Stimulated activated CD8-positive, alpha-beta memory T cell treated with anti-CD3 and anti-CD28 coated beads, Interleukin-2, amount 100 ng/mL, for 1 hour (primary cell): ENCODE results near the gene ZC3H10.
A peak's percentile ranks its signal among the peaks of the same experiment; 100 is the strongest.
"Not testable (repeated sequence)": the region's sequence is repeated elsewhere in the genome, so short reads cannot be mapped to it uniquely, and the experiment has no call there.

Experiments
- DNase-seq, 2 donors: peaks; one replicate each; pipeline ENCODE4 v3.0.0-alpha.2; 2020; ENCODE audit warnings: low read depth in 2 of 2

The ZC3H10 gene, protein sequence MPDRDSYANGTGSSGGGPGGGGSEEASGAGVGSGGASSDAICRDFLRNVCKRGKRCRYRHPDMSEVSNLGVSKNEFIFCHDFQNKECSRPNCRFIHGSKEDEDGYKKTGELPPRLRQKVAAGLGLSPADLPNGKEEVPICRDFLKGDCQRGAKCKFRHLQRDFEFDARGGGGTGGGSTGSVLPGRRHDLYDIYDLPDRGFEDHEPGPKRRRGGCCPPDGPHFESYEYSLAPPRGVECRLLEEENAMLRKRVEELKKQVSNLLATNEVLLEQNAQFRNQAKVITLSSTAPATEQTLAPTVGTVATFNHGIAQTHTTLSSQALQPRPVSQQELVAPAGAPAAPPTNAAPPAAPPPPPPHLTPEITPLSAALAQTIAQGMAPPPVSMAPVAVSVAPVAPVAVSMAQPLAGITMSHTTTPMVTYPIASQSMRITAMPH

DNA sequence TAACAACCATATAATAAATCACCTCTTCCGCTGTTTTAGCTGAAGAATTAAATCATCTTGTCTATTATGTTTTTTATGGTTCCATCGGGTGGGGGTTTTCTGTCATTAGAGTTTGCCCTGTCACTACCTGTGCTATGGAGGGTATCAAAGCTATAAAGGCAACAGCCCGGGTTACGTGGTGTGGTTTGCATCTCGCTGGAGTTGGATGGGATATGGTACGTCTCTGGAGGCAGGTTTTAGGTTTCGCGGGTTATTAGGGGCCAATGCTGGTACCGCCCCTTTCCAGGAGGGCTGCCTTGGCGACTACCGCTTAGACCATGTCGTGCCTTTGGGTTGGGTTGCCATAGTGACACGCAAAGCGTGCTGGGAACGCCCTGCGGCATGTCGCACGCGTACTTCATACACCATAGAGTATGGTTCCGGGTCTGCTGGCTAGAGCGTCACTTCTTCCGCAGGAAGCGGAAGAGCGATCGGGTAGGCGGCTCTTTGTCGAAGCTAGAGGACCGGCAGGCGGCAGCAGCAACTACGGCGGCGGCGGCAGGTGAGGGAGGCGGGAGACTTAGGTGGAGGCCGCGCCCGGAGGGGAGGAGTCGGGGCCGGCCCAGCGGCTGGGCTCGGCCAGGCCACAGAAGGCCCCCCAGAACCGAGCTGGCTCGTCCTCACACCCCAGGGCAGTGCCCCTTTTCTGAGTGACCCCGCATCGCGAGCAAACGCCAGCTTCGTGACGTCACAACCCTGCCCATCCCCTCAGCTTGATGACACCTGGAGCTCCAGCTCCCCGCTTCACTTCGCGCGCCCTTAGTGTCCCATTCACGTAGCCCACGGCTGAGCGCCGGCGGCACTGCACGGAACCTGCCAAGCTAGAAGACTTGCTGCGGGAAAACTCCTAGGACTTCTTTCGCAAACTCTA, at the start of gene ZC3H10:
ZC3H10 (plus strand) TSS at position 489 of the 910 bp plus-strand sequence. CDS start 2,297 bp downstream, outside the sequence.
- peak; percentile 94 to 96 for DNase-seq

GRCh38 chr12:56071648-56072047, 46.4 kb upstream of the ZC3H10 start:
- no peak for DNase-seq

DNA sequence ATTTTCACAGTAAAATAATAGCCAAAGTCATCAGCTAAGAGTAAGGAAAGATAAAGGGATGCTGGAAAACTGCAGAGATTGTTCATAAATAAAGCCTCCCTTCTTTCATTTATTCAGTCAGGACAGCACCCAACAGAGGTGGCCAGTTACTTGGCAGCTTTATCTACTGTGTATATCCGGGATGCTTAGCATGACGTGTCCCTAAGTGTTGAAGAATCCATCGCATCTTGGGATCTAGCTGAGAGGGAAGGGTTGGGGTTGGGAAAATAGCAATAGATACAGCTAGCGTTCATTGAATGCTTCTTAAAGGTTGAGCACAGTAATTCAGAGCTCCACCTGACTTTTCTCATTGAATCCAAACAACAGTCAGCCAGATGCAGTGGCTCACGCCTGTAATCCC, 43.7 kb upstream of the ZC3H10 start:
- DNase-seq, result no peak

DNA sequence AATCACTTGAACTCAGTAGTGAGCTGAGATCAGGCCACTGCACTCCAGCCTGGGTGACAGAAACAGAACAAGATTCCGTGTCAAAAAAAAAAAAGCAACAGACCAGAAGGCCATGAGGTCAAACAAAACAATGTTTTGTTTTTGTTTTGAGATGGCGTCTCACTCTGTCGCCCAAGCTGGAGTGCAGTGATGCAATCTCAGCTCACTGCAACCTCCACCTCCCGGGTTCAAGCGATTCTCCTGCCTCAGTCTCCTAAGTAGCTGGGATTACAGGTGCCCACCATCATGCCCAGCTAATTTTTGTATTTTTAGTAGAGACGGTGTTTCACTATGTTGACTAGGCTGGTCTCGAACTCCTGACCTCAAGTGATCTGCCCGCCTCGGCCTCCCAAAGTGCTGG, 40.1 kb upstream of the ZC3H10 start:
- DNase-seq, result not testable (repeated sequence)

- DNase-seq, result no peak
Measured at GRCh38 chr12:56078427-56078826, 39.6 kb upstream of the ZC3H10 start.

GRCh38 chr12:56078931-56079722, 38.9 kb upstream of the ZC3H10 start:
- DNase-seq, result peak in 1 of 2 donors; percentile 8

- peak; percentile 45 for DNase-seq
Measured at GRCh38 chr12:56079723-56080555, 38.1 kb upstream of the ZC3H10 start, which contains the start of gene ERBB3. Gene ERBB3 (plus strand): TSS chr12:56080165. CDS start chr12:56080301, 136 bp downstream.

DNA sequence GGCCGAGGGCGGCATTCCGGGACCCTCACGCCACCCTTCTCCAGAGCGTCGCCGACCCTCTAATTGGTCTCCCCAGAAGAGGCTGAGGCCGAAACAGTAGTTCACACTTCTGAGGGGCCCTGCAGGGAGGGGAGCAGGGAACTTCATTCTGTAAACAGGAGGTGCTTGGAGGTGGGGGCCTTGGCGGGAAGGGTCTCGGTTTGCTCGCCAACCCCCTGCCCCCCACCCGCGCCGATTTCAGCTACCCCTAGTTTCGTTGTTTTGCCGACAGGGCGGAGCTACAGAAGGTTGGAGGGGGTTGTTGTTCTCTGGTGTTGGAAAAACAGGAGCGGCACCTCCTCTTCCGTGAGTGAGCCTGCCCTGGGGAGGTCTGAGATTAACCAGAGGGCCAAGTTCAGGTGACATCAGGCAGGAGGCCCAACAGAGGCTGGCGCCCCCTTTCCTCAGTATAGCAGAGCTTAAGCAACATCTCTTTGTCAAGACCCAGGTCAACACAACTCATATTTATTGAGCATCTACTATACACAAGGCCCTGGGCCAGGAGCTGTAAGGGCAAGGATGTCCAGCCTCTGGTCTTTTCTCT, 37.4 kb upstream of the ZC3H10 start:
- DNase-seq, result no peak

DNA sequence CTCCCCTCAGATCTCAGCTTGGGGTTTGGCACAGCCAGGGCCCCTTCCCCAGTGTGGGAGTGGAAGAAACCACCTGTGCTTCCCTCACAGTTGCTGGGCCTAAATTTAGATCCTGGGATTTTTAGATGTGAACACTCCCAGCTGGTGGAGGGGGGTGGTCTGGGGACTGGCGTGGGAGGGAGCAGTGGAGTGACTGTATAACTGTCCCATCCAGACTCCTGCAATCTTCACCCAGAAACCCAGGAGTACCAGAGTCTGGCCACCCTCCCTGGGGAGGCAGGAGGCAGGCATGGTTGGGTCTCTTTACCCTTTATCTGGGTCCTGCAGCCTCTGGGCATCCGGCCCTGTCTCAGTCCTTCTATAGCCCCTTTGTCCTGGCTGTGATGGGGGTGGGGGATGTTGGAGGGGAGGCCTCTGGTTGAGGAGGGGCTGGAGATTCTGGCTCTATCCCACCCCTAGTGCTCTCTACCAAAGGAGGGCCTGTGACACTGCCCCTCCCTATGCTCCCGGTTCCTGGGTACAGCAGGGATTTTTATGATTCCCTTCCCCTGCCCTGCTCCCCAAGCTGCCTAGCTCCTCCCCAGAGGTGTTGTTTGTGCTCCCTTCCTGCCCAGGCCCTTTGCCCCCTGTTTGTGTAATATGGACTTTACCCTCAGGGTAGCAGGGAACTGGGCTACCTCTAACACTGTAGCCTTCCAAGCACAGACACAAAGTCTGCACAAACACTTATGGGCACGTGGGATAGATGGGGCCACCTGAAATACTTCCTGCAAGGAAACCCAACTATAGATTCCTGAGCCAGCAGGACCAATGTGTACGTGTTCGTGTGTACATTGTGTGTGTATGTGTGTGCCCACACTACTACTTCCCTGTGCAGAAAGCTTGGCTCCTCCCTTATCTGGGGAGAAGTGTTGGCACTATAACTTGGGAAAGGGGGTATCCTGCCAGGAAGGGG, 36.4 kb upstream of the ZC3H10 start:
- DNase-seq, result no peak

GRCh38 chr12:56082382-56082781, 35.7 kb upstream of the ZC3H10 start:
- no peak for DNase-seq

GRCh38 chr12:56082967-56083366, 35.1 kb upstream of the ZC3H10 start:
- DNase-seq, result no peak

- no peak for DNase-seq
Measured at GRCh38 chr12:56084958-56085543, 33.0 kb upstream of the ZC3H10 start.

- DNase-seq, result no peak
Measured at GRCh38 chr12:56086096-56086495, 32.0 kb upstream of the ZC3H10 start.

- no peak for DNase-seq
Measured at GRCh38 chr12:56086608-56087007, 31.5 kb upstream of the ZC3H10 start.

- no peak for DNase-seq
Measured at GRCh38 chr12:56087220-56087619, 30.8 kb upstream of the ZC3H10 start.

- DNase-seq, result no peak
Measured at GRCh38 chr12:56097738-56098137, 20.3 kb upstream of the ZC3H10 start.

DNA sequence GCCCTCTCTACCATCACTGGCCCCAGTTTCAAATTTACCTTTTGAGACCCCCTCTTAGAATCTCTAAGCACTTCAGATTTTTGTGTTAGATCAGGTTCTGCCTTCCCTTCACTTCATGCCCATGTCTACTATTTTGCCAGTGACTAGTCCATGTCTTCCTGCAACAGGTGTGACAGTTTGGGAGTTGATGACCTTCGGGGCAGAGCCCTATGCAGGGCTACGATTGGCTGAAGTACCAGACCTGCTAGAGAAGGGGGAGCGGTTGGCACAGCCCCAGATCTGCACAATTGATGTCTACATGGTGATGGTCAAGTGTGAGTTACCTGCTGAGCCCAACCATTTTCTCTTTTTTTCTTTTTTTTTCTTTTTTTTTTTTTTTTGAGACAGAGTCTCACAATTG, 19.5 kb upstream of the ZC3H10 start:
- DNase-seq, result no peak

DNA sequence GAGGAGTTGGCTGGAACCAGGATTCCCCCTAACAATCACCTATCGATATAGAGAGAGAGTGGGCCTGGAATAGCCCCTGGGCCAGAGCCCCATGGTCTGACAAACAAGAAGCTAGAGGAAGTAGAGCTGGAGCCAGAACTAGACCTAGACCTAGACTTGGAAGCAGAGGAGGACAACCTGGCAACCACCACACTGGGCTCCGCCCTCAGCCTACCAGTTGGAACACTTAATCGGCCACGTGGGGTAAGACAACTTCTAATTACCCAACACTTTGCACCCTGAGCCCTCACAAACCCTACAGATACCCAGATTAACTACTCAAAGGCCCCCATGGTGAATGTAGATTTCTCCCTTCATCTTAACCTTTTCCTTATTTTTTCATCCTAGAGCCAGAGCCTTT, 18.3 kb upstream of the ZC3H10 start:
- DNase-seq, result no peak

- DNase-seq, result no peak
Measured at GRCh38 chr12:56101045-56101444, 17.0 kb upstream of the ZC3H10 start.
